A673 (cell line): ENCODE measurements around the gene ANKMY1.

ENCODE experiments used
- CTCF ChIP-seq: fragments of 300-800, 200-600 bp; sonication (generic); conservative IDR thresholded peaks from 2 replicates; pipeline ENCODE4 v1.5.1; 2017; ENCODE audit warnings: low read depth, mild to moderate bottlenecking, antibody characterized with exemption, low read length, moderate library complexity, mixed read lengths
- EZH2 ChIP-seq: fragments of 200-600 bp; sonication (generic); IDR thresholded peaks from 2 replicates; pipeline ENCODE4 v1.6.1; 2017; ENCODE audit warnings: borderline replicate concordance, low read depth, mild to moderate bottlenecking, mixed read lengths, antibody characterized with exemption, low read length; ENCODE audit not compliant: poor library complexity, severe bottlenecking

GRCh38 chr2:240479111-240479501, 78.7 kb downstream of the ANKMY1 start:
- no peak for TF ChIP-seq EZH2
- no peak for TF ChIP-seq CTCF
